ENCODE results near the gene DOK3.

DOK3 gene

DNA sequence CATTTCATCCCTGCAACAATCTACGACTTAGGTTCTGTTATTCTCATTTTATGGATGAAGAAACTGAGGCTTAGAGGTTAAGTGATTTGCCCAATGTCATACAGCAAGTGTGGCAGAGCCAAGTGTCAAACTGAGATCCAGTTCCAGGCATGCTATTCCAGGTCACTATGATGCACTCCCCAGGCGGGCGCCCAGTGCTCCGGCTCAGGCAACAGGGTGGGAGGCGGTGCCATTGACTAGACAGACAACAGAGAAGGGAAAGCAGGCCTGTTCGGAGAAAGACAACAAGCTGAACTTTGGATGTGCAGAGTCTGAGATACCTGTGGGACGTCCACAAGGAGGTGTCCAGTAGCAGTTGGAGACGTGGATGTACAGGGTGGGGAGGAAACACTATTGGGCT is 18.0 kb upstream of the DOK3 start:
- DNase-seq (ENCODE audit: low read depth), result no peak
- TF ChIP-seq, protein P1, sequence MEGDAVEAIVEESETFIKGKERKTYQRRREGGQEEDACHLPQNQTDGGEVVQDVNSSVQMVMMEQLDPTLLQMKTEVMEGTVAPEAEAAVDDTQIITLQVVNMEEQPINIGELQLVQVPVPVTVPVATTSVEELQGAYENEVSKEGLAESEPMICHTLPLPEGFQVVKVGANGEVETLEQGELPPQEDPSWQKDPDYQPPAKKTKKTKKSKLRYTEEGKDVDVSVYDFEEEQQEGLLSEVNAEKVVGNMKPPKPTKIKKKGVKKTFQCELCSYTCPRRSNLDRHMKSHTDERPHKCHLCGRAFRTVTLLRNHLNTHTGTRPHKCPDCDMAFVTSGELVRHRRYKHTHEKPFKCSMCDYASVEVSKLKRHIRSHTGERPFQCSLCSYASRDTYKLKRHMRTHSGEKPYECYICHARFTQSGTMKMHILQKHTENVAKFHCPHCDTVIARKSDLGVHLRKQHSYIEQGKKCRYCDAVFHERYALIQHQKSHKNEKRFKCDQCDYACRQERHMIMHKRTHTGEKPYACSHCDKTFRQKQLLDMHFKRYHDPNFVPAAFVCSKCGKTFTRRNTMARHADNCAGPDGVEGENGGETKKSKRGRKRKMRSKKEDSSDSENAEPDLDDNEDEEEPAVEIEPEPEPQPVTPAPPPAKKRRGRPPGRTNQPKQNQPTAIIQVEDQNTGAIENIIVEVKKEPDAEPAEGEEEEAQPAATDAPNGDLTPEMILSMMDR (conservative IDR thresholded peaks at IDR 0.05; ENCODE audit: control insufficient read depth, insufficient read depth, low read depth, low read length), result no peak
- H3K4me3 ChIP-seq (ENCODE audit: control insufficient read depth, low read depth, low read length), result no peak overlapping the region

DNA sequence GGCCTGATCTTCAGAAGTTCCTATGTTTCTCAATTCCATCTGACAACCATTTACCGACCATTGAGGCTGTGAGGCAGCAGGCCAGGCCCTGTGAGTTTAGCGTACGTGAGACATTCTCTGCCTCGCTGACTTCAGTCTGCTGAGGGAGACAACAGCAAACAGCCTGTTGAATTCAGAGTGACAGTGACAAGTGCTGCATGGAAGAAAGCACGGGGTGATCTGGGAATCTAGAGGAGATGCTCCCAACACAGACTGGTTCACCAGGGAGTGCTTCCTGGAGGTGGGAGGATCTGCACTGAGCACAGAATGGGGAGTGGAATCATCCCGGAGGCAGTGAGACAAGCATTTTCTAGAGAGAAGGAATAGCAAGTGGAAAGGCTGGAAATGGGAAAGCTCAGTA is 17.2 kb upstream of the DOK3 start:
- H3K4me3 ChIP-seq (ENCODE audit: control insufficient read depth, low read depth, low read length), result no peak overlapping the region
- no peak for DNase-seq (ENCODE audit: low read depth)
- TF ChIP-seq, protein P1 (conservative IDR thresholded peaks at IDR 0.05; ENCODE audit: control insufficient read depth, insufficient read depth, low read depth, low read length), result no peak

DNA sequence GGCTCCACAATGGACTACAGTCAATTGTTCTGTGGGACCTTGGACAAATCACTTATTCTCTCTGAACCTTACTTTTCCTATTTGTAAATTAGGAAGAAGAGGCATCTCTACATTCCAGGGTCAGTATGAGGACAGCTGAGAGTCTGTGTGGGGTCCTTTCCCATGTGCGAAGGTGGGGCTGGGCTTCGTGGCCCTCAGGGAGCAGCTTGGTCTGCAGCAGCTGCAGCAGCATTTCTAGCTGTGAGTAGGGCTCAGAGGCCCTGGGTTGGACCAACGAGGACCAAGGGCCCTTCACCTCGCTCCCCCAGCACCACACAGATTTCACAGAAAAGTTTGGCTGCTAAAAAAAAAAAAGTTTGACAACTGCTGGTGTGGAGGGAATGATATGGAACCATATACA is 16.6 kb upstream of the DOK3 start:
- DNase-seq (ENCODE audit: low read depth), result no peak
- TF ChIP-seq, protein P1 (conservative IDR thresholded peaks at IDR 0.05; ENCODE audit: control insufficient read depth, insufficient read depth, low read depth, low read length), result no peak
- H3K4me3 ChIP-seq (ENCODE audit: control insufficient read depth, low read depth, low read length), result no peak overlapping the region

DNA sequence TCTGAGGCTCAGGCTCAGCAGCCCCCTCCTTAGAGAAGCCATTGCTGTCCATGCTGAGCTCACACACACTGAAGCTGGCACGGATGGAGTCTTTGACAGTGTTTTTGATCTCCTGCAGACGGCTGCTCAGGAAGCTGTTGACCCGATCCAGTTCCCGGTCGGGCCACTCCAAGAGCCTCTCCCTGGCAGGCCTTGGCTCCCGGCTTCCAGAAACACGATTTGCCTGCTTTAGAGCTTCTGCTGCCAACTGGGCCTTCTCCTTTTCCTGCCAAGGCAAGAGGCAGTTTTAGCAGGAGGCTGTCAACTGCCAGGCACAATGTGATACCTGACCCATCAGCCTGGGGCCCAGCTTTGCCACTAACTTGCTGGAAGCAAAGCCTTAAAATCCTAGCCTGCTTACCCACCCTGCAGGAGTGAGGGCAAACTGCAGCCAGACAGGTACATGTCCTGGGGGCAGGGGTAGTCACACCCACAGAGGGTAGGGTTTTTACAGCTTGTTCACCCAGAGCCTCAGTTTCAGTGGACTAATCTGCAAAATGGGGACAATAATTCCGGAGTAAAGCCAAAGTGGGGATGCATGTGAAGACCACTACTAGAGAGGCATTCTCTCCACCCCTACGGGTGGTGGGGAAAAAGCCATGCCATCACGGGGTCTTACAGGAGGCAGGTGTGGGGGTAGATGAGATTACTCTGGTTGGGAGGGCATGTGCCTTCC is 15.5 kb upstream of the DOK3 start:
- no peak overlapping the region for H3K4me3 ChIP-seq (ENCODE audit: control insufficient read depth, low read depth, low read length)
- TF ChIP-seq, protein P1 (conservative IDR thresholded peaks at IDR 0.05; ENCODE audit: control insufficient read depth, insufficient read depth, low read depth, low read length), result no peak
- no peak for DNase-seq (ENCODE audit: low read depth)

DNA sequence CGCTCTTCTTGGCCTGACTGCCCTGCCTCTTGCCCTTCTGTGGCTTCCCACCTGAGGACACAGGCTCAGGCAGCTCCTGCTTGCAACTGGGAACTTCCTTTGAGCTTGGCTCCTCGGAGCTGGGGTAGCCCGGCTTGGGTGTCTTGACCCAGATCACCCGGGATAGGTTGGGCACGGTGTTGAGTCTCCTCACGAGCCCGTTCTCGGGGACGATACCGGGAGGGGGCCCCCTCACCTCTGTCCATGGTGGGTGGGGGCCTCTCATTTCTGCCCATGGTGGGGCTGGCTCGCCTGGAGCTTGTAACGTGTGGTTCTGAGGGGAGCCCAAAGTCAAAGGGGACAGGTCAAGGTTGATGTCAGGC is 14.9 kb upstream of the DOK3 start:
- no peak overlapping the region for H3K4me3 ChIP-seq (ENCODE audit: control insufficient read depth, low read depth, low read length)
- DNase-seq (ENCODE audit: low read depth), result no peak
- TF ChIP-seq, protein P1 (conservative IDR thresholded peaks at IDR 0.05; ENCODE audit: control insufficient read depth, insufficient read depth, low read depth, low read length), result no peak

DNA sequence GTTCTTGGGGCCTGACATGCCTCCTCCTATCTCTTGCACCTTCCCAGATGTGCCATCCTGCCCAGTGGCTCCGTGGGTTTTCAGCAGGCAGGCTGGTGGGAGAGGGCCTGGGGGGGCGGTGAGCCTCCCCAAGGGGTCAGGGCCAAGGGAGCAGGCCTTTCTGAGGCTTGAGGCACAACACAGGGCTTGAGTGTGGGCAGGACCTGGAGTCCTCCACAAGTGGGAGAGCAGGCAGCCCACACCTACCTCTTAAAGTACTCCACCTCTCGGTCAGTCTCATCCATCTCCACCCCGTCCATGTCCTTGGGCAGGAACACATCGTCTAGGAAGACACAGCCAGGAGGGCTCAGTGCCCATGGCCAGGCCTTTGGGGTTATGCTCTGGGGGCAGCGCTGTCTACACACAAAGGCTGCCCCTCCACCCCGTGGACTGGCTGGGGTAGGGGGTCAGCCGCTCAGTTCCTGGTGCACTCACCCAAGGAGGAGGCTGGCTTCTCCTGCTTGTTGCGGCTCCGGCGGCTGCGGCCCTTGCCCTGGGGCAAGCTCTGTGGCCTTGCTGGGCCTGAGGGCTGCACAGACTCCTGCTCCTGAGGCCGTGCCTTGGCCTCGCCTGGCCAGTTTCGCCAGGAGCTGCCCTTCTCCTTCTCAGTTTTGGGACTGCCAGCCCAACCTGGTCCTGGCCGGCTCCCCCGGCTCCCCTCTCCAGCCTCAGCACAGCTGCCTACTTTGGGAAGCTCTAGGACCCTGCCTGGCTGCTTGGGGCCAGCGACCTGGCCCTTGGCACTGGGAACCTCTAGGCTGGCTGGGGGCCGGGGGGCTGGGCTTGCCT is 14.3 kb upstream of the DOK3 start:
- TF ChIP-seq, protein P1 (conservative IDR thresholded peaks at IDR 0.05; ENCODE audit: control insufficient read depth, insufficient read depth, low read depth, low read length), result no peak
- no peak for DNase-seq (ENCODE audit: low read depth)
- H3K4me3 ChIP-seq (ENCODE audit: control insufficient read depth, low read depth, low read length), result no peak overlapping the region

All from fibroblast of mammary gland (primary cell).